Osteocyte (in vitro differentiated cells): ENCODE results near the gene DRAM1. TPM values are rescaled to one million over a fixed set of nuclear protein-coding genes. Genes with fewer than 3 reads are reported as not detected.

ENCODE experiments used
- DNase-seq: peaks from one replicate; pipeline ENCODE4 v3.0.0; 2021; ENCODE audit warnings: mixed read lengths; ENCODE audit not compliant: unreplicated experiment; ENCODE audit errors: extremely low spot score
- H3K27ac Mint-ChIP-seq: one replicate; pipeline ENCODE4 v1.8.0; 2021; ENCODE audit warnings: mild to moderate bottlenecking, mixed read lengths; ENCODE audit not compliant: unreplicated experiment
- H3K27me3 Mint-ChIP-seq: one replicate; pipeline ENCODE4 v1.8.0; 2021; ENCODE audit warnings: mixed read lengths; ENCODE audit not compliant: unreplicated experiment
- H3K36me3 Mint-ChIP-seq: one replicate; pipeline ENCODE4 v1.8.0; 2021; ENCODE audit warnings: mixed read lengths; ENCODE audit not compliant: unreplicated experiment
- H3K4me1 Mint-ChIP-seq: one replicate; pipeline ENCODE4 v1.8.0; 2021; ENCODE audit warnings: mixed read lengths; ENCODE audit not compliant: unreplicated experiment
- H3K4me3 Mint-ChIP-seq: one replicate; pipeline ENCODE4 v1.8.0; 2021; ENCODE audit warnings: mild to moderate bottlenecking, moderate library complexity, mixed read lengths; ENCODE audit not compliant: unreplicated experiment
- H3K9me3 Mint-ChIP-seq: one replicate; pipeline ENCODE4 v1.8.0; 2021; ENCODE audit warnings: mixed read lengths; ENCODE audit not compliant: unreplicated experiment
- total RNA-seq: library from RNA; stranded (reverse); gene quantifications from 2 replicates; pipeline ENCODE4 v1.2.1, GENCODE V29; 2021
- TF ChIP-seq, protein P1 (sequence below): fragments of 200-600 bp; sonication (generic); IDR thresholded peaks from 2 replicates; pipeline ENCODE4 v1.5.0; 2021; ENCODE audit warnings: antibody characterized with exemption, mild to moderate bottlenecking, moderate library complexity

DRAM1 gene
- total RNA-seq, 1 donor from 2014 or later, result 20.0 TPM

DNA sequence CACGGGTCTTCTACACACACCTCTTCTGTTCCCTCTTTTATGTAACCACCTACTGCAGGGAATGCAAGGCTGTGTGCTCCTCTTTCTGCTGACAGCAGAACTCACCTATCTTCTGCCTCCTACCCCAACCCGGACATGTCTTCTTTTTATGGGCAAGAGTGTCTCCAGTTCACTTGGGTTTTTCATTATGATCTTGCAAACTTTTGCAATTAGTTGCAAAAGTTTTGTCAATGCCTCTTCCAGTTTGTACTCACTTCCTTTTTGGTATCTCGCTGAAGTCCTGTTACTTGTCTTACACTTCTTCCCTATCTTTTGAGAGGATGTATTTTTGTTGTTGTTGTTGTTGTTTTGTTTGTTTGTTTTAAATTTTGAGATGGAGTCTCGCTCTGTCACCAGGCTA, 50.6 kb downstream of the DRAM1 start:
- no peaks in the 10 kb centered on the region for H3K36me3 Mint-ChIP-seq
- TF ChIP-seq, protein P1, sequence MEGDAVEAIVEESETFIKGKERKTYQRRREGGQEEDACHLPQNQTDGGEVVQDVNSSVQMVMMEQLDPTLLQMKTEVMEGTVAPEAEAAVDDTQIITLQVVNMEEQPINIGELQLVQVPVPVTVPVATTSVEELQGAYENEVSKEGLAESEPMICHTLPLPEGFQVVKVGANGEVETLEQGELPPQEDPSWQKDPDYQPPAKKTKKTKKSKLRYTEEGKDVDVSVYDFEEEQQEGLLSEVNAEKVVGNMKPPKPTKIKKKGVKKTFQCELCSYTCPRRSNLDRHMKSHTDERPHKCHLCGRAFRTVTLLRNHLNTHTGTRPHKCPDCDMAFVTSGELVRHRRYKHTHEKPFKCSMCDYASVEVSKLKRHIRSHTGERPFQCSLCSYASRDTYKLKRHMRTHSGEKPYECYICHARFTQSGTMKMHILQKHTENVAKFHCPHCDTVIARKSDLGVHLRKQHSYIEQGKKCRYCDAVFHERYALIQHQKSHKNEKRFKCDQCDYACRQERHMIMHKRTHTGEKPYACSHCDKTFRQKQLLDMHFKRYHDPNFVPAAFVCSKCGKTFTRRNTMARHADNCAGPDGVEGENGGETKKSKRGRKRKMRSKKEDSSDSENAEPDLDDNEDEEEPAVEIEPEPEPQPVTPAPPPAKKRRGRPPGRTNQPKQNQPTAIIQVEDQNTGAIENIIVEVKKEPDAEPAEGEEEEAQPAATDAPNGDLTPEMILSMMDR, result no peak
- H3K4me1 Mint-ChIP-seq, result no peaks in the 10 kb centered on the region
- H3K9me3 Mint-ChIP-seq, result no peaks in the 10 kb centered on the region
- no peak for DNase-seq
- no peak overlapping the region for H3K27ac Mint-ChIP-seq
- no peaks in the 10 kb centered on the region for H3K27me3 Mint-ChIP-seq
- H3K4me3 Mint-ChIP-seq, result no peak overlapping the region

DNA sequence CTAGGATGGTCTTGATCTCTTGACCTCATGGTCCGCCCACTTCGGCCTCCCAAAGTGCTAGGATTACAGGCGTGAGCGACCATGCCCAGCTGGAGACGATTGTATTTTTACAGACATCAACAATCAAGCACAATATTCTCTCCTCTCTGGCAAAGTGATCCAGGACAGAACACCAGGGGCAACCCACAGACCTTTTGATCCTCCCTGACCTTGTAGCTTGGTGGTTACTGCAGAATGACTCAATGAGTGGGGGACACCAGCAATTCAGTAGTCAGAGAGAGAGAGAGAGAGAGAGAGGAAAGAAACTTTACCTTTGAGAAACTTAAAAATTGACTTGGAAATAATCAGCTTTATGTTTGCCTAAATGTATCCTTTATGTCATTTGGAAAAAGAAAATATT, 51.2 kb downstream of the DRAM1 start:
- no peak overlapping the region for H3K27ac Mint-ChIP-seq
- TF ChIP-seq, protein P1, result no peak

DNA sequence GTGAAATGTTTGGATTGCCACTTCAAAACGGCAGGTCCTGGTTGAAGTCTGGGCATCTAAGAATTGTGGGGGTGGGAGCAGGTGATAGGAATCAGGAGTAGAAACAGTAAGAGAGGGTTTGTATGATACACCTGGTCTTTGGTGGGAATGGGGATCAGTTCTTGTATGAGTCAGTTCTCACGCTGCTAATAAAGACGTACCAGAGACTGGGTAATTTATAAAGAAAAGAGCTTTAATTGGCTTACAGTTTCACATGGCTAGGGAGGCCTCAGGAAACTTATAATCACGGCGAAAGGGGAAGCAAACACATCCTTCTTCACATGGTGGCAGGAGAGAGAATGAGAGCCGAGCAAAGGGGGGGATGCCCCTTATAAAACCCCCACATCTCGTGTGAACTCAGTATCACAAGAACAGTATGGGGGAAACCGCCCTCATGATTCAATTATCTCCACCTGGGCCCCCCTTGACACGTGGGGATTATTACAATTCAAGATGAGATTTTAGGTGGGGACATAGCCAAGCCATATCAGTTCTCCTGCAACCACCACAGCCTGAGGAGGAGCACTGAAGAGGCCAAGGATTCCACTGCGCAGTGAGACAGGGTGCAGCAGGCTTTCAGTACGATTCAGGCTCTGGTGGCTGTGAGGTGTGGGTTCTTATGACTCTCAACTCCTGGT, 52.1 kb downstream of the DRAM1 start:
- DNase-seq, result no peak
- no peak overlapping the region for H3K27ac Mint-ChIP-seq
- H3K36me3 Mint-ChIP-seq, result no peaks in the 10 kb centered on the region
- TF ChIP-seq, protein P1, result no peak
- H3K4me1 Mint-ChIP-seq, result no peaks in the 10 kb centered on the region
- H3K9me3 Mint-ChIP-seq, result no peaks in the 10 kb centered on the region
- H3K27me3 Mint-ChIP-seq, result no peaks in the 10 kb centered on the region
- no peak overlapping the region for H3K4me3 Mint-ChIP-seq

More for the DNA sequence above, 51.2 kb downstream of the DRAM1 start:
- Mint-ChIP-seq H3K27me3 (no peaks in the 10 kb centered on the region), H3K36me3 (no peaks in the 10 kb centered on the region), H3K4me1 (no peaks in the 10 kb centered on the region), H3K4me3 (no peak overlapping the region), H3K9me3 (no peaks in the 10 kb centered on the region)
- DNase-seq, result no peak

DNA sequence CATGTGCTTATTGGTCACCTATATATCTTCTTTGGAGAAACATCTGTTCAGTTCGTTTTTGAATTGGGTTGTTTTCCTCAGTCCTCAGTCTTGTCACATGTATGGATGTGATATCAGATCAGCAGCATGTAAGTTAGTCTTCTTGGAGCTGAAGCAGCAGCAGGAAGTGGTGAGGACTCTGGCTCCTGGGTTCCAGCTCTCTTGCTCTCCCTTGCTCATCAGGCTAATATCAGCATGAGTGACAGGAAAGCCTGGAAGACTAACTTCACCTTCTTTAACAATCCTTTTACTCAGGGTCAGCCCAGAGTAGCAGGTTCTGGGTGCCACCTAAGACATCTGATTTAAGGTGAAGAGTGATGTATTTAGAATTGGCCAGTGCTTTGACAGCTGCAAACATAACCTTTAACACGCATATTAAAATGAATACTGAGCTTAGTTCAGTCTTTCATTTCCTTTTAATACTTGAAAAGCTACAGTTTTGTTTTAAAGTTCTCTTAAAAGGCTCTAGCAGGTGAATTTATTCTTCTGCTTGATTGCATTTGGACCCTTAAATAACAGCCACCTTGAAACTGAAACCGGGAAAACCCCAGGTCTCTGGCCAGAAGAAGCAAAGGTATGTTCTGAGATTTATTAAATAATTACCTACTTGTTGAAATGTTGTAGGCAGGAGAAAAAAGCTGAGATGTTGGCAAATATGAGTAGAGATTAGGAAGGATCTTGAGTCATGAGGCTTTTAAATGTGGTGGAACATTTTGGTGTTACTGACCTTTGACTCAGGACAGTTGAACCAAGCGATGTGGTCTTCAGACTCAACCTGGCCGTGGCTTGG, 54.3 kb downstream of the DRAM1 start:
- Mint-ChIP-seq H3K27me3 (no peaks in the 10 kb centered on the region), H3K9me3 (no peaks in the 10 kb centered on the region), H3K4me3 (no peak overlapping the region), H3K36me3 (no peaks in the 10 kb centered on the region), H3K27ac (no peak overlapping the region), H3K4me1 (peaks cover 11% of the 10 kb centered on the region)
- TF ChIP-seq, protein P1, result no peak
- DNase-seq, result no peak

DNA sequence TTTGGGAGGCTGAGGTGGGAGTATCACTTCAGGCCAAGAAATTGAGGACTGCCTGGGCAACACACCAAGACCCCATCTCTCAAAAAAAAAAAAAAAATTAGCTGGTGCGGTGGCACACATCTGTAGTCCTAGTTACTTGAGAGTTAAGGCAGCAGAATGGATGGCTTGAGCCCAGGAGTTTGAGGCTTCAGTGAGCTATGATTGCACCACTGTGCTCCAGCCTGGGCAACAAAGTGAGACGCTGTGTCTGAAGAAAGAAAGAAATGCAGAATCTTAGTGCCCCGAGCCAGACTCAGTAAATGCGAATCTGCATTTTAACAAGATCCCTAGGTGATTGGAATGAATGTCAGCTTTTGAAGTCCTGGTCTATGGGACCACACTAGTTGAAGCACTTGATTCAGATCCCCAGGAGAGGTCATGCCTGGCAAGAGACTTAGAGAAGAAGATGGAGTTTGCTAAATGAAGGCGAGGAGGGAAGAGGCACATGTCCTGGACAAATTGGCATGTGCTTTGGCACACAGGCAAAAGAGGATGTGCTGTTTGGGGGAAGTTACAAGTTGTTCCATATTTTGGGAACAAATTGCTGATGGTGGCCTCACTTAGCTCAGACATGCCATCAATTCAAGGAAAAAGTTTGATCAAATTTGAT, 56.6 kb downstream of the DRAM1 start:
- no peak for DNase-seq
- Mint-ChIP-seq H3K9me3 (no peaks in the 10 kb centered on the region), H3K4me3 (no peak overlapping the region)

More for the DNA sequence above, 56.6 kb downstream of the DRAM1 start:
- Mint-ChIP-seq H3K27ac (no peak overlapping the region), H3K27me3 (no peaks in the 10 kb centered on the region), H3K36me3 (no peaks in the 10 kb centered on the region), H3K4me1 (peaks cover 15% of the 10 kb centered on the region)
- TF ChIP-seq, protein P1, result no peak
